SJCRH30 (cell line): ENCODE results near the gene ZCCHC8. TPM values are rescaled to one million over a fixed set of nuclear protein-coding genes. Genes with fewer than 3 reads are reported as not detected.
"Not testable (repeated sequence)": the region's sequence is repeated elsewhere in the genome, so short reads cannot be mapped to it uniquely, and the experiment has no call there.

Experiments
- DNase-seq, 2 experiments: peaks; one replicate each; pipeline ENCODE4 v3.0.0-alpha.2; 2015 to 2020
- H3K27ac ChIP-seq: fragments of 250-450 bp; sonication (Bioruptor Pico); 2 replicates; pipeline ENCODE4 v1.5.1; 2020; ENCODE audit warnings: mild to moderate bottlenecking, moderate library complexity
- H3K27me3 ChIP-seq: fragments of 250-450 bp; sonication (Bioruptor Pico); 2 replicates; pipeline ENCODE4 v1.5.1; 2020; ENCODE audit warnings: mild to moderate bottlenecking, moderate library complexity
- H3K36me3 ChIP-seq: fragments of 250-450 bp; sonication (Bioruptor Pico); 2 replicates; pipeline ENCODE4 v1.5.1; 2020; ENCODE audit warnings: mild to moderate bottlenecking, moderate library complexity
- H3K4me1 ChIP-seq: fragments of 250-450 bp; sonication (Bioruptor Pico); 2 replicates; pipeline ENCODE4 v1.5.1; 2020; ENCODE audit warnings: mild to moderate bottlenecking, moderate library complexity
- H3K4me3 ChIP-seq: fragments of 250-450 bp; sonication (Bioruptor Pico); 2 replicates; pipeline ENCODE4 v1.5.1; 2020; ENCODE audit warnings: mild to moderate bottlenecking, moderate library complexity
- H3K9me3 ChIP-seq: fragments of 250-450 bp; sonication (Bioruptor Pico); replicated peaks from 2 replicates; pipeline ENCODE4 v1.5.1; 2020; ENCODE audit warnings: mild to moderate bottlenecking, moderate library complexity
- total RNA-seq: library from RNA; depleted of rRNA; stranded (reverse); fragments of >200 nt; shearing (Covaris generic); gene quantifications from 2 replicates; pipeline ENCODE4 v1.2.3, GENCODE V29; 2014

The ZCCHC8 gene
- total RNA-seq, 1 experiment from 2014 or later = 25.2 TPM

DNA sequence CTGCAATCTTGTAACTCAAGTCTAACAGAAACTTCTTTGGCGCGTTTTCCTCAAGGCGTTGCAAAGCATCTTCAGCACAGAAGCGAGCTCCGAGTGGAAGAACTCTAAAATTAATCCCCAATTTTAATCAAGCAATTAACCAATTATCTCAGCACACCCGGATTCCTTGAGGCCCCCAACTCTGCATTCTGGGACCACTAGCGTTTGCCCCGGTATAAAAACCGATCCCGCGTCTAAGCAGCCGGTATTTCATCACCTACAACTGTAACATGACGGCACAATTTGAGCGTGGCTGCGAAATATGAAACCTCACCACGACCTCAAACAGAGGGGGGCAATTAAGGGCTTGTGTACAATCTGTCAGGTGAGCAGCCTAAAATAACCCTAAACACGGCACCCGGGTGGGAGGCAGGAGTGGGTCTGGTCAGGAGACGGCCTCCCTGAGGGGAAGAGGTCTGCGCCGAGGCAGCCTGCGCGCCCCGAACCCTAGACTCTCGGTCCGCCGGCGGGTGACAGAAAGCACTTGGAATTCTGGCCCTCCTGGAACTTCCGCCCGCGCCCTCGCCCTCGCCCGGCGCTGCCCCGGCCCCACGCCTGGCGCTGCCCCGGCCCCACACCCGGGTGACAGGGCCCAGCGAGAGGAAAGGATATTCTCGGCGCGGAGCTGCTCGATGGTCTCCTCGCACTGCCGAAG lies 594 bp downstream of the ZCCHC8 start:
- H3K9me3 ChIP-seq = no peaks in the 10 kb centered on the region
- H3K27ac ChIP-seq = peak overlapping the region; percentile 91
- peak; percentile 62 to 64 for DNase-seq
- H3K27me3 ChIP-seq = no peaks in the 10 kb centered on the region
- H3K4me3 ChIP-seq = peak overlapping the region; percentile 88
- peaks cover 4% of the 10 kb centered on the region; the same call in 1 of the 2 replicates for H3K4me1 ChIP-seq
- H3K36me3 ChIP-seq = peaks cover 29% of the 10 kb centered on the region

DNA sequence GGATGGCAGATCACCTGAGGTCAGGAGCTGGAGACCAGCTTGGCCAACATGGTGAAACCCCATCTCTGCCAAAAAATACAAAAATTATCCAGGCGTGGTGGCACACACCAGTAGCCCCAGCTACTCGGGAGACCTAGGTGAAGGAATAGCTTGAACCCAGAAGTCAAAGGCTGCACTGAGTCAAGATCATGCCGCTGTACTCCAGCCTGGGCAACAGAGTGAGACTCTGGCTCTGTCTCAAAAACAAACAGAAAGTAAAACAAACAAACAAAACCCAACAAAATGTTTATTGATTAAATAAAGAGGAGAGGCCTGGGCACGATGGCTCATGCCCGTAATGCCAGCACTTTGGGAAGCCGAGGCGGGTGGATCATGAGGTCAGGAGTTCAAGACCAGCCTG lies 5.5 kb downstream of the ZCCHC8 start:
- DNase-seq = no peak
- Histone ChIP-seq H3K27ac (no peak overlapping the region), H3K9me3 (no peaks in the 10 kb centered on the region), H3K4me1 (peaks cover 4% of the 10 kb centered on the region; the same call in 1 of the 2 replicates), H3K36me3 (peaks cover 40% of the 10 kb centered on the region), H3K27me3 (no peaks in the 10 kb centered on the region), H3K4me3 (no peak overlapping the region)

DNA sequence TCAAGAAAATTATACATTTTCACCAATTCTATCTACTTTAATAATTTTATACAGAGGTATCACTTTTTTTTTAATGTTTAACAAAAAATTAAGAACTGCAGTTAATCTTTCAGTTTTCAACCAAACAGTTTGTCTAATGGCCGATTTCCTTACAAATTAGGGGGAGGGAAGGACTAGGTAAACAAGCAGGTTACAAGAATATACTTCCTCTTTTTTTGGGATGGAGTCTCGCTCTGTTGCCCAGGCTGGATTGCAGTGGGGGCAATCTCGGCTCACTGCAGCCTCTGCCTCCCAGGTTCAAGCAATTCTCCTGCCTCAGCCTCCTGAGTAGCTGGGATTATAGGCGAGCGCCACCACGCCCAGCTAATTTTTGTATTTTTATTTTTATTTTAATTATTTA lies 7.5 kb downstream of the ZCCHC8 start:
- not testable (repeated sequence) for DNase-seq, H3K4me3 ChIP-seq, H3K4me1 ChIP-seq, H3K27me3 ChIP-seq, H3K27ac ChIP-seq, H3K9me3 ChIP-seq
- peaks cover 55% of the 10 kb centered on the region for H3K36me3 ChIP-seq

DNA sequence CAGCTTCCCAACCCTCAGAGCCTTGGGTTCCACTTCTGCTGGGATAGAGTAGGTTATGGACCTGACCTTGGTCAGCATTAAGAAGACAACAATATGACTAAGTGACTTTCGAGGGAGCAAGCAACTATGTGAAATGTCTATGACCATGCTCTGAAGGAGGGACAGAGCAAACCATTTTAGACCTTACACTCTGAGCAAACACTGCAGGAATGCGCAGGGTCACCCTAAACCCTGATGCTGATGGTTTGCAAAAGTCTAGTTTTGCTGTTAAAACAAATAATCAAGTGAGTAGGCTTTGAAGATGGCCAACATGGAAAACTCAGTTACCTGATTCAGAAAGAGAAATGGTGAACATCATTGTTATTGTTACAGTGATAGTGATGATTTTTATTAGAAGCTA lies 8.7 kb downstream of the ZCCHC8 start:
- peaks cover 66% of the 10 kb centered on the region for H3K36me3 ChIP-seq
- H3K4me3 ChIP-seq = no peak overlapping the region
- no peaks in the 10 kb centered on the region for H3K9me3 ChIP-seq
- H3K27ac ChIP-seq = no peak overlapping the region
- no peaks in the 10 kb centered on the region for H3K27me3 ChIP-seq
- no peak for DNase-seq
- no peaks in the 10 kb centered on the region for H3K4me1 ChIP-seq

DNA sequence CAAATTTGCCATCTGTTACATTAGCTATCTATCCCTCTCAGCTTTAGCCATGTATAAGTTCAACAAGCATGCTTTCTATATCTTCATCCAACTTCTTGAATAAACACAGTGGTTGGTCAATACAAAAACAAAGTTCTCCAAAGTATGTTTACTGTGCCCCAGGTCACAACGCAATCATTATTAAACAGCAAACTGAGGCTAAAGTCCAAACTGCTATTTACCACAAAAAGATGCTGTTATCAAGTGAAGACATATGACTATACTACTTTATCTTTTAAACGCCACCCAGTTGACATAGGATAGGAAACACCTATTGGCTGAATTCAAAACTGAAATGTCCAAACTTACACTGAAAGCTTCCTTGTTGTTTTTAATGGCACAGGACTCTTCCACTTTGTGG lies 11.7 kb downstream of the ZCCHC8 start:
- Histone ChIP-seq H3K27ac (no peak overlapping the region), H3K9me3 (no peaks in the 10 kb centered on the region), H3K4me3 (no peak overlapping the region), H3K4me1 (no peaks in the 10 kb centered on the region), H3K27me3 (no peaks in the 10 kb centered on the region), H3K36me3 (peaks cover 66% of the 10 kb centered on the region)
- no peak for DNase-seq

DNA sequence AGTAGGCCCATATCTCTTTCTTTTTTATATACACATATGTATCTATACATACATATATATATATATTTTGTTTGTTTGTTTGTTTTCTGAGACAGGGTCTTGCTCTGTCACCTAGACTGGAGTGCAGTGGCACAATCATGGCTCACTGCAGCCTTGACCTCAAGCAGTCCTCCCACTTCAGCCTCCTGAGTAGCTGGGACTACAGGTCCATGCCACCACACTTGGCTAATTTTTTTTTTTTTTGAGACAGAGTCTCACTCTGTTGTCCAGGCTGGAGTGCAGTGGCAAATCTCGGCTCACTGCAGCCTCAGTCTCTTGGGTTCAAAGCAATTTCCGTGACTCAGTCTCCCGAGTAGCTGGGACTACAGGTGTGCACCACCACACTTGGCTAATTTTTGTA lies 12.9 kb downstream of the ZCCHC8 start:
- peaks cover 66% of the 10 kb centered on the region for H3K36me3 ChIP-seq
- not testable (repeated sequence) for H3K27ac ChIP-seq, H3K27me3 ChIP-seq, H3K4me3 ChIP-seq, DNase-seq, H3K4me1 ChIP-seq, H3K9me3 ChIP-seq

DNA sequence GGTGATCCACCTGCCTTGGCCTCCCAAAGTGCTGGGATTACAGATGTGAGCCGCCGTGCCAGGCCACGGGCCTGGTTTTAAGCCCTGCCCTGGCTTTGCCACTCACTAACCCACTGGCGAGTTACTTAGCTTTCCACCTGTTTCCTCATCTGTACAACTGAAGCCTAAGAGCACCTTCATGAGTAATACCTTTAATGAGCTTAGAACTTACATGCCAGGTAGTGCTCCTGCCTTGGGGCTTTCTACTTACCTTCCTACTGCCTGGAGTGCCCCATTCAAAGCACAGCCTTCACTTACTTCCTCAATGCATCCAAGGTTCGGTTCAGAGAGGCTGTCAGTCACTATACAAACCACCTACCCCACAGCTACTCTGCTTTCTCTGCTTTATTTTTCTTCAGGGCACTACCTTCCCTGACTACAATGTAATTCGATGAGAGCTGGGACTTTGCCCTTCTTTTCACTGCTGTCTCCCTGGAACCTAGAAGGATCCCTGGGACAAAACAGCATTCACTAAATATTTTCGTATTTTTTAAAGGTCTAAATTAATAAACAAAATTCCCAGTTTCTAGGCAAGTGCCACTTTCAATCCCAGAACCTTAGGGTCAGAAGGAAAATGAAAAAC lies 13.8 kb downstream of the ZCCHC8 start:
- H3K4me1 ChIP-seq = no peaks in the 10 kb centered on the region
- no peak for DNase-seq
- peaks cover 71% of the 10 kb centered on the region for H3K36me3 ChIP-seq
- H3K4me3 ChIP-seq = no peak overlapping the region
- no peak overlapping the region for H3K27ac ChIP-seq
- H3K9me3 ChIP-seq = no peaks in the 10 kb centered on the region
- H3K27me3 ChIP-seq = no peaks in the 10 kb centered on the region

DNA sequence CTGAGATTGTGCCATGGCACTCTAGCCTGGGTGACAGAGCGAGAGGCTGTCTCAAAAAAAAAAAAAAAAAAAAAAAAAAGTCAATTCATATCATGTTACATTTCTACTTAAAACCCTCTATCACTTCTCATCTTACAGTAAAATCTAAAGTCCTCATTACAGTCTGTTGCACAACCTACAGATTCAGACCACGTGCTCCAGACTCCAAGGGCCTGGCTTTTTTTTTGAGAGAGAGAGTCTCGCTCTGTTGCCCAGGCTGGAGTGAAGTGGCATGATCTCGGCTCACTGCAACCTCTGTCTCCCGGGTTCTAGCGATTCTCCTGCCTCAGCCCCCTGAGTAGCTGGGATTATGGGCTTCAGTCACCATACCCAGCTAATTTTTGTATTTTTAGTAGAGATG lies 14.4 kb downstream of the ZCCHC8 start:
- H3K4me3 ChIP-seq, H3K4me1 ChIP-seq, H3K27ac ChIP-seq, DNase-seq, H3K9me3 ChIP-seq, H3K27me3 ChIP-seq: not testable (repeated sequence)
- peaks cover 74% of the 10 kb centered on the region for H3K36me3 ChIP-seq

DNA sequence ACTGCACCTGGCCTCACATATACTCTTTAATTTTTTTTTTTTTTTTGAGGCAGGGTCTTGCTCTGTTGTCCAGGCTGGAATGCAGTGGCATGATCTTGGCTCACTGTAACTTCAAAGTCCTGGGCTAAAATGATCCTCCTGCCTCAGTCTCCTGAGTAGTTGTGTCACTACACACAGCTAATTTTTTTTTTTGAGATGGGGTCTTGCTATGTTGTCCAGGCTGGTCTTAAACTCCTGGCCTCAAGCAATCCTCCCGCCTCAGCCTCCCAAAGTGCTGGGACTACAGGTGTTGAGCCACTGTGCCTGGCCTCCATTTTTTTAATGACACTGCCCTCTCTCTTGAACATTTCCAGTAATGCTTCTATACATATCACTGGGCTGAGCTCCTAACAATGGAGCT lies 16.3 kb downstream of the ZCCHC8 start:
- H3K4me3 ChIP-seq, H3K27ac ChIP-seq, DNase-seq, H3K4me1 ChIP-seq, H3K27me3 ChIP-seq, H3K9me3 ChIP-seq: not testable (repeated sequence)
- H3K36me3 ChIP-seq = peaks cover 80% of the 10 kb centered on the region

DNA sequence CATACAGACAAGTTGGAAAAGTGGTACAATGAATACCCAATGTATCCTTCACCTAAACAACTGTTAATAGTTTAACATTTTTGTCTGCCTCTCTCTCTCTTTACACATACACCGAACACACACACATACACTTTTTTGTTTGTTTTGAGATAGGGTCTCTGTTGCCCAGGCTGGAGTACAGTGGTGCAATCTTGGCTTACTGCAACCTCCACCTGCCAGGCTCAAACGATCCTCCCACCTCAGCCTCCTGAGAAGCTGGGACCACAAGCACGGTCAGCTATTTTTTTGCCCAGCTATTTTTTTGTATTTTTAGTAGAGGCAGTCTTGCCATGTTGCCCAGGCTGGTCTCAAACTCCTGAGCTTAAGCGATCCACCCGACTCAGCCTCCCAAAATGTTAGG lies 16.8 kb downstream of the ZCCHC8 start:
- Histone ChIP-seq H3K4me1 (no peaks in the 10 kb centered on the region), H3K9me3 (no peaks in the 10 kb centered on the region), H3K27me3 (no peaks in the 10 kb centered on the region), H3K27ac (no peak overlapping the region), H3K4me3 (no peak overlapping the region), H3K36me3 (peaks cover 79% of the 10 kb centered on the region)
- DNase-seq = no peak

DNA sequence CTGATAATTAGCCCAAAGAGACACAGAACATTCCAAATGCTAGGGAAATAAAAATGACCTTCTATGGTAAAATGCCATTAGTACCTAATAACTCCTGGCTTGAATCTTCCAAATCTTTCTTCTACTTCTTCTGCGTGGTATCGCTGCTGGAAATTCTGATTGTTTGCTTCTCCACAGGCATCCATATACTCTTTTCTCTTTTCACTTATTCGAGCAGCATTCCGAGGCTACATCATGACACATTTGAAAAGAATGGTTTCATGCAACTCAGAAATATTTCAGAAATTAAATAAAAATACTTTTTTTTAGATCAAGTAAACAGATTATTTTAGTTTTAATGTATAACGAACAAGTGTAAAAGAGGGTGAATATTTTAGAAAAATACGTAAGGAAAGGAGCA lies 18.9 kb downstream of the ZCCHC8 start:
- H3K9me3 ChIP-seq = no peaks in the 10 kb centered on the region
- H3K27ac ChIP-seq = no peak overlapping the region
- H3K36me3 ChIP-seq = peaks cover 71% of the 10 kb centered on the region
- H3K4me3 ChIP-seq = no peak overlapping the region
- no peaks in the 10 kb centered on the region for H3K27me3 ChIP-seq
- H3K4me1 ChIP-seq = no peaks in the 10 kb centered on the region
- no peak for DNase-seq

DNA sequence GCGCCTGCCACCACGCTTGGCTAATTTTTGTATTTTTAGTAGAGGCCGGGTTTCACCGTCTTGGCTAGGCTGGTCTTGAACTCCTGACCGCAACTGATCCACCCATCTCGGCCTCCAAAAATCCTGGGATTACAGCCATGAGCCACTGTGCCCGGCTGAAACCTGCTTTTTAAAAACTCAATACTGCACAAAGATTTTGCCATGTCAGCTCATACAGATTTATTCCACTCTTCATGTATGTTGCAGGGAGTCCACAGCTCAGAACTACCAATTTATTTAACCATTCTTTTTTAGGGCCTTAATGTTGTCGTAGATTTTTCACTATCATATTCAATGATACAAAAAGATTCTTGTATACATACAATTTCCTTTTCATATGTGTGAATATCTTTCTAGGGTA lies 20.0 kb downstream of the ZCCHC8 start:
- no peaks in the 10 kb centered on the region for H3K9me3 ChIP-seq
- no peak overlapping the region for H3K27ac ChIP-seq
- no peak overlapping the region for H3K4me3 ChIP-seq
- H3K36me3 ChIP-seq = peaks cover 73% of the 10 kb centered on the region
- H3K27me3 ChIP-seq = no peaks in the 10 kb centered on the region
- no peak for DNase-seq
- H3K4me1 ChIP-seq = no peaks in the 10 kb centered on the region

DNA sequence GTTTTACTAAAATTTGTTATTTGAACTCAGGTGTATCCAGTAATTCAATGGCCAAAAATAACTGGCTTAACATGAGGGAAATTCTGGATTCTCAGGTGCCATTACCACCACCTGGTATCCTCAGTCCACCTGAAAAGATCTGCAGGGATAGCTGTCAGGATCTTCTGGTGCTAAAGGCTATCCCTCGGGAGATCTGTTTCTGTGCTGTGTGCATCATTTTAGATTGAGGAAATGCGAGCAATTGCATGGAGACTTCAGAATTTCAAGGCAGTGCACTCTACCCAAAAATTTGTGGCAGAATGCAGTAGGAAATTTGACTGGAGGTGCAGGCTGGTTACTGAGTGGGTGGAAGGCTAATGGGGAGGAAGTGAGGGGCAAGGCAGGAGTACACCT lies 26.4 kb downstream of the ZCCHC8 start:
- H3K4me1 ChIP-seq = no peaks in the 10 kb centered on the region
- peaks cover 44% of the 10 kb centered on the region for H3K36me3 ChIP-seq
- no peaks in the 10 kb centered on the region for H3K9me3 ChIP-seq
- no peaks in the 10 kb centered on the region for H3K27me3 ChIP-seq
- DNase-seq = no peak
- H3K27ac ChIP-seq = no peak overlapping the region
- H3K4me3 ChIP-seq = no peak overlapping the region

DNA sequence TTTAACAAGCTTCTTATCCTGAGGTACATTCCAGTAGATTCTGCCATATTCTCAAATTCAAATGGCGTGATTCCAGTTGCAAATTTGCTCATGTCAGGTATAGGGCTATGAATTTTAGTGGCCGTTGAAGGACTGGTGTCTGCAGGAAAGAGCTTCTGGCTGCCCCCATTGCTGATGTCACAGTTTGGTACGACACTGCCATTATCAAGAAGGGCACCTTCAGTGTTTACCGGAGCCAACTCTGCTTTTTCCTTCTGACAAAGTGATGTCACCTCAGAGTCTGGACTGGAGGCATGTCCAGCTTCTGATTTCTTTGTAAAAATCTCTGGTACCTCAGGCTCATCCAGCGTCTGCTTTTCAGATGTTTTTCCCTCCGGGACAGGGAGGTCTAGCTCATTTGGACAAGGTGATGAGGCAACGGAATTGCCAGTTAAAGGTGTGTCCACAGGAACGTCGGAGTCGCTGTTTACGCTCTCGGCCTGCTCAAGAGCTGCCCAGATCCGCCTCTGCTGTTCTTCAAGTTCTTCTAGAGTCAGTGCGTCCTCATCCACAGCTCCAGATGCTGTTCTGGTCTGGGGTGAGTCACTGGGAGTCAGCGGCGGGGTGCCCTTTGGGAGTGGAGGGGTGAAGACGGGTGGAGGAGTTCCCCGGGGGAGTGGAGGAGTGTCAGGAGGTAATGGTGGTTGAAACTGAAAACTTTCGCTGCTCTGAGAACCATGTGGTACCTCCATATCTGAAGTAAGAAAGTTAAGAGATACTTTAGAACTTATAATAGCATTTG lies 27.0 kb downstream of the ZCCHC8 start:
- Histone ChIP-seq H3K27ac (no peak overlapping the region), H3K36me3 (peaks cover 40% of the 10 kb centered on the region), H3K27me3 (no peaks in the 10 kb centered on the region), H3K4me3 (no peak overlapping the region), H3K9me3 (no peaks in the 10 kb centered on the region), H3K4me1 (no peaks in the 10 kb centered on the region)
- DNase-seq = no peak
